HG03103 (cell line): Measurements from ENCODE around the gene MYOM3.

Source experiments
- ATAC-seq: cut with Tn5 transposase; IDR thresholded peaks from one replicate; pipeline ENCODE4 v1.9.1; 2021; ENCODE audit warnings: low read depth; ENCODE audit not compliant: unreplicated experiment

The MYOM3 gene

DNA sequence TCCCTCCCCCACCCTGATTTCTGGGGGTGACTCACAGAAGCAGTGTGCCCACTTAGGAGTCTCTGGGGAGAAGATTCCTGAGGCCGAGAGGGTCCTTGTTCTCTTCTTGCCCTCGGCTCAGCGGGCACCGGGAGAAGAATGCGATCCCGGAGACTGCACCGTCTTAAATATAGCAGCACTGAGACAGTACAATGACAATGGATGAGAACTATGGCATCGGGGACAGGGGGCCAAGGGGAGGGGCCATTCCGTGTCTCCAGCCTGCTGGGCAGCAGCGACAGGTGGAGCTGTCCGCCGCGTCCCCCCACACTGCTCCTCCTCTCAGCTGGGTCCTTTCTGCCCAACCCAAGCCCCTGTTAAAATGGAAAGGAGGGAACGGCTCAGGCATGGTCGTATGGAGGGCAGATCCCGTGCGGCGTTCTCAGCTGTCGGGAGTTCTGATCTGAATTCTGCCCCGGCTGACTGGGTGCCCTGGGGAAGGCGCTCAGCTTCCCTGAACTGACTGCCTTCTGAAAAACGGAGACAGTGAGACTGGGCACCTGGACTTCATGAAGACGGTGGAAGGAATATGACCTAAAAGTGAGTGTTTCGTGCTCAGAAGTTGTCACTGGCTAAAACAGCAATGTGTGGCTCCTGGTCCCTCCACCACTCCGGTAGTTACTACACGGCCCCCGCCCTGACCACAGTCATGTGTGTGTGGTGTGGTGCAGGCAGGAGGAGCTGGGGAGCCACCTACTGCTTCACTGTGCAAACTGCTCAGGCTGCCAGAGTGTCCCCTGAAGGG, at the start of gene MYOM3:
Gene MYOM3 (minus strand): TSS at position 140 of the 784 bp plus-strand sequence. CDS start 3,499 bp downstream, outside the sequence.
- no peak for ATAC-seq

DNA sequence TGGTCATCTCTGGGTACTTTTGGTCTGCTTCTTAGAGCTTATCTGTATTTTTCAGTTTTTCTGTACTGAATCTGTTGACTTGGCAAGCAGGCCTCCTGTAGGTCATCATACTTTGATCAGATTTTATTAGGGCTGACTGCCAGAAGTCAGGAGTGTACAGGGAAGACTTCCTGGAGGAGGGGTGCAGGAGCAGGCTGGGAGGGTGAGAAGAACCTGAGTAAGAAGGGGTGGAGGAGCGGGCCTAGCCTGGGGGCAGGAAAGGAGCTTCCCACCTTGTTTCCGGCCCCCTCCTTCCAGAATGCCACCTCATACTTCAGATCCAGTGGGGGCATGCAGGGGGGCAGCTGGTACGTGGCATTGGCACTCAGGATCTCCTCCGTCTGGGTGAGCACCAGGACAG, 49.3 kb upstream of the MYOM3 start:
- no peak for ATAC-seq

DNA sequence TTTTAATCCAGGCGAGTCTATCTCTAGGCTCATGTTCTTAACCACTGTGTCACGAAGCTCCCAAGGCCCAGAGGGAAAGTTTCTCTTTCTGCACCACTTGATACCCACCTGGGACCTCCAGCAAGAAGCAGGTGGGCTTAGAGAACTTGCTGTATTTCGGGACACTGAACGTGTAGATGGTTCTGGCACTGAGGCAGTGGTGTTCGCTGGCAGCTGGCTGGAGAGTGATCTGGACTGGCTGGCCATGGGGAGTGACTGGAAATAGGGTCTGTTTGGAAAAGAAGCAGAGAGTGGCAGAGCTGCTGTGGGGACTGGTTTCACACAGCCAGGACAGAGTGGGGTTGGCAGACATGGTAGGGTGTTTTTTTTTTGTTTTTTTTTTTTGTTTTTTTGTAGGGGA, 47.4 kb upstream of the MYOM3 start:
- ATAC-seq, result no peak

DNA sequence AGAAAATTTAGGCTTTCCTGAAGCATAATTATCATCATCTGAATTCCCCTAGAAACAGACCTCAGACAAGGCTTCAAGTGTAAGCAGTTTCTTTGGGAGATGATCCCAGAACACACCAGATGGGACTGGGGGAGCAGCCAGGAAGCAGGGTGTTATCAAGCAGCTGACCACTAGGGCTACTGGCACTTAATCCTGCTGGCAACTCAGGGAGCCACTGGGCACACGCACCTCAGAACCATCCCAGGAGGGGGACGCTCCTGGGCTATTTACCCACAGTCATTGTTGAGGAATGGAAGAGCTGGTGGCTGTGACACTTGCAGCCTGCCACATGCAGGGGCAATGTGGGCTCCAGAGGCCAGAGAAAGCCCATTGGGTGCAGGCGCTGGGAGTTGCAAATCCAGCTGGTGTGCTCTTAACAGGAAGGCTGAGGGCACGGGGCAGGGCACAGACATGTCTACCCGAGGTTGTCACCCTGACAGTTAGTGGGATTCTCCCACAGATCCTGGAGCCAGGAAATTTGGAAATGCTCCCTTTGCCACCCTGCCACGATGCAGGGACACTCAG, 46.1 kb upstream of the MYOM3 start:
- no peak for ATAC-seq

DNA sequence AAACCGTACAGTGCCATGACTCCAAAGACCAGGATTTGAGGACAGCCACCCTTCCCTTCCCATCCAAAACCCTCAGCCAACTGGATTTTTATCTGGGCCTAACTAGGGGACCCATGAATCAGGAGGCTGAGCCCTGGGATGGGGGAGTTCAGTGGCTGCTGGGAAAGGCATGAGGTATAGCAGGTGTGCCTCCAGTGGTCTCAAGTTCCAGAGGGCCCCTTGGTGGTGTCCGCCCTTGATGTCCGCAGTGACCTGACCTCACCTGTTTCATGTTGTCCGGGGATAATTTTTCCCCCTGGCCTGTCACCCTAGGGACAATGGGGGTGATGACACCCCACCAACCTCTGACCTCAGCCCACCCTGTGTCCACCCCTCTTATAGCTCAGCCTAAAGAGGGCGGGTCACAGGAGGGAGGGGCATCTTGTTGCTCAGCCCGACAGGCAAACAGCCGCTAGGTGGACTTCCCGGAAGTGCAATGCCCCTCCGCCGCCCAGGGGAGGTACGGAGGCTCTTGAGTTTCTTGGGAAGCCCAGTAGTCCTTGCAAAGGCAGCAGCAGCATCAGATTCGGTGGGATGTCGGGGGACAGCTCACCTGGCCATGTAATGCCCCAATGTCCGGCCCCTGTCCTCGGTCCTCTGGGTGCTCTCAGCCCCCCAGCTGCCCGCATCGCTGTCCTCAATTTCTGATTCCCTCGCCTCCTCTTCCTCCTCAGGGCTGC, 44.8 kb upstream of the MYOM3 start:
- ATAC-seq, result no peak

DNA sequence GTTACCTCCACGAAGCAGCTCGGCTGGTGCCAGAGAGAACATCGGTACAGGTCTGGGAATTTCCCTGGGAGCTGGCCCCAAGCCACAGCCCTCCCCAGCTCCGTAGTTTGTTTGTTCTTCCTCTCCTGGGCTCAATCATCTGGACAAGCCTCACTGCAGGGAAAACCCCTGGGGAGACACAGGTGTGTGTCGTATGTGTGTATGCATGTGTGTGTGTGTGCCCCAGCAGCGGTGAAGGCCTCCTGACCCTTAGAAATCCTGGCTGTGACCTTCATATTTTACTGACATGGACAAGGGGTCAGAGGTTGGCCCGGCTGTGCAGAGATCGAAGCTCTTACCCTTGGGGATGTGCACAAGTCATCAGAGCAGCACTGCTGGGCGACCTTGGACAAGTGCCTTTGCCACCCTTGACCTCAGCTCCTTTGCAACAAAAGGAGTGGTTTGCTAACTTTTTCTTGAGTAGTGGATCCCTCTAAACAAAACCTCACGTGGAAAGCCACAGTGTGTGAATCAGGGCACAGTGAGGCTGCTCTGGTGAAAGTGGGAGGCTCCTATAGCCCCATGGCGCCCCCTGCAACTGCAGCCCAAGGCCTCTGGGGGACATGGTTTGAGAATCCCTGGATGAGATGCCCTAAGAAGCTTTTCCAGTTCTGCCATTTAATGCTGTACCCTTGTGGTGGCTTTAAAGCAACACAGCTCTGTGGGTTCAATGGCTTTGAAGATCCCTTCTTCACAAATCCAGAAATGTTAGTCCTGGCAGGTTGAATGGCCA, 43.3 kb upstream of the MYOM3 start:
- ATAC-seq, result no peak

DNA sequence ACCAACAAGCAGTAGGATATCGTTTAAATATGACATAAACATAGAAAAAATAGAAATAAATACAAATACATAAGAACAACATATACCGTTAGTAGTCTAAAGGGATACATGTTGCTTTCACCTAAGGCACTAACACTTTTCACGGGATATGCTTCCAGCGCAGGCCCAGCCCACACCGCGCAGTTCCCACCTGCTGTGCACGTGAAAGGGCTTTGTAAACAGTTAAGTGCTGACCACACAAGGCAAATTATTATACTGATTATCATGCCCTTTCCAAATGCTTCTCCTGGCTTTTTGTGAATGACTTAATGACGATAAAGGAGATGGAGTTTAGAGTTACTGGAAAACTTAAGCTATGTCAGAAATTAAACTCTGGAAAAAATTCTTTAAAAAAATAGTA, 42.3 kb upstream of the MYOM3 start:
- ATAC-seq, result no peak

DNA sequence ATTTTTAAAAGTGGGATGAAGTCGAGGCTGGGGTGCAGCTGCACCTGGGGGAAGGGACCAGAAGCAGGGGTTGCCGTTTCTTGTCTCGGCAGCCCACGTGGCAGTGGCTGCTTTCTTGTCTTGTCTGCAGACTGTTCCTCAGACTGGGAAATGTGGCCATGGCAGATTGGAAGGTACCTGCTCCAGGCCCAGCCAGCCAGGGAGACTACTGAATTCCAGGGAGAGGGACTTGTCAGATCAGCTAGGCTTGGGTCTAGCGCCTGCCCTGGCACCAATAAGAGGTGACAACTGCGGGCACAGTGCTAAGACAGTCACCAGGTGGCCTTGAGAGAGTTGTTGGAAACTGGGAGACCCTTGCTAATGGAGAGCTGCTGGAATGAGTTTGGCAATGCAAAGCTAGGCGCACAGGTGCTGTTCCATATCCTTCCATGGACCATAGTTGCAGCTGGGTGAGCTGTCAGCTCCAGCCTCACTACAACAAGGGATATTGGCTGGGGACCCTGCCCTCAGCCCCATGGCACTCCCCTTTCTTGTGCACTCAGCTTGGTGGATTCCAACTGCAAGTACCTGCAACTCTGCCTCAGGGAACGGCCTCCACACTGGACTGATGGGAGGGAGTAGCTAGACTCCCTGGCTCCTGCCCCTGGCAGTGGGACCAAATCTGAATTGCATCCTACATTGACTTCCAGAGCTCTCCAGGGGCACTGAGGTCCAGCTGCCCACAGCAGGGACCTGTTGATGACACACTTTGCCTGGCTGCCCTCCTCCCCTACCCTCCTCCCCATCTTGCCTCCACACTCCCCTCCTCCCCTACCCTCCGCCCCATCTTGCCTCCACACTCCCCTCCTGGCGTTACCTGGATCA, 40.9 kb upstream of the MYOM3 start:
- ATAC-seq, result no peak

DNA sequence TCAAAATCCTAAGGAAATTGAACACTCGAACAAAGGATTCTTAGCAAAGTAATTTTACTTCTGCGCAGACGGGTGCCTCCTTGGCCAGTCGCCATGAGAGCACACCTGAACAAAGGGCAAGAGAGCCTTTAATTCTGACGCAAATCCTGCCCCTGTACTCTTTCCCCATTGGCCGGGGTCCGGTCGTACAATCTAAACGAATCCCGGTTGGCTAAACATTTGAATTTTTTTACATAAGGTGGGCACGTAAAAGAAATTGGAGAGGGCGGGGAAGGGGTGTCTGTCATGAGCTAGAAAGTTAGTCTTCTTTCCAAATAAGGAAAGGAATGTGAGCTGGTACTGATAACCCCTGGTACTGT, 39.2 kb upstream of the MYOM3 start:
- ATAC-seq, result no peak

DNA sequence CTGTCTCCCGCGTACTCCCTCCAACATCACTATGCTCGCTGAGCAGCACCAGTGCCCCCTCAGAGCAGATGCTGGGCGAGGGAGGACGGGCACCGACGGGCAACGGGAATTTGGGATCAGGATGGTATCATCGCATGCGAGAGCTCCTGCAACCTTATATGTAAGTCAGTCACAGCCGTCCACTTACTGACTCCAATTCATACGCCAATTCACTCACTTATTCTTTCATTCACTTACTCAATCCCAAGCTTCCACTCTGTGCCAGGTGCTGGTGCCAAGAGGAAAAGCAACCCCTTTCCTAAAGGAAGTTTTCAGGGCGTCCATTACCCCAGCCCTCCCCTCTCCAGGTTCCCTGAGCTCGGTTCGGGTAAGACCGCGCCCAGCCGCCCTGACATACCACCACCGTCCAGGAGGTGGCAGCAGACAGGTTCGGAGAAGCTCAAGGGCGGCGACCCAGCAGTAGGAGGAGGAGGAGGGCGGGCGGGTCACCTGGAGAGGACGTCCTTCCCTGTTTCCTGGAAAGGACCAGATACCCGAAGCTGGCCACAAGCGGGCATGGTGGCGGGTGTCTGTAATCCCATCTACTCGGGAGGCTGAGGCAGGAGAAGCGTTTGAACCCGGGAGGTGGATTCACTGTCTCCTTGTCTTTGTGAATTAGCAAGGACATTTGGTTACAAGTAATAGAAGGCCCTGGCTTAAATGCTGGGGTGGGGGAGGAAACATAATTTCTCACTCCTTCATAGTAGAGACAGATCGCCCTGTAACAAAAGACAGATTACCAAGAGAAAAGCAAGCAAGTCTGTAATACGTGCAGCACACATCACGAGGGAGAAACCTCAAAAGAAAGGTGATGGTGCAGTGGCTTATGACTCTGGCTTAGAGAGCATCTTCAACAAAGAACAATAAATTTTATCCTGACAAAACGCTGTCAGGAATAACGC, 38.6 kb upstream of the MYOM3 start:
- no peak for ATAC-seq

DNA sequence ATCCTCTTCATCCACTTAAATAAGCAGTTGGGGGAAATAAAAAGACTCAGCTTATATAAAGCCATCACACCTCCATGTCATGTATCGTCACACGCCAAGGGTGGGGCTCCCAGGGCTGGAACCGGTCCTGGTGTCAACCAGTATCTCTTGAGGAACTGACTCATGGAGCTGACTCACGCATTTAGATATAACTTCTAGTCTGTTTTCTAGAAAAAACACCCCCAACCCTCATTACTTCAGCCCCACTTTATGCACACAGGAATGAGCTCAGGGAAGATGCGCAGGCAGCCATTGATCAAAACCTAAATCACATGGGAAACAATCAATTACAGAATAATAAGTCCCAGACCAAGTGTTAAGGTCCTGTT, 37.9 kb upstream of the MYOM3 start:
- ATAC-seq, result no peak

DNA sequence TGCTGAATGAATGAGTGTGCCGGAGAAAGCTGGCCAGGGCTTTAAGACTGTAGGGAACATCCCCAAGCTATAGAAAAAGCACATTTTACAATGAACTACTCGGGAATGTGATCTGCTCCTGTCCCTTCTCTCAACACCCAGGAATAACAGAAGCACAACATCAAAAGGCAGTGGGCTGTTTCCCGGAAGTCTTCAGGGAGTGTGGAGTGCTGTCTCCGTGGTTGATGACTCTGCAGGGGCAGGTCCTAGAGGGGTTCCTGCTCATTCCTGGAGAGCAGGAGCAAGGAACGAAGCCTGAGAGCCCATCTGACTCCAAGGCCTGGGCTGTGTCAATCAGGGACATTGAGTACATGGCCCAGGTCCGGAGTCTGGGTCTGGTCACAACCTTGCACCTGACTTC, 35.9 kb upstream of the MYOM3 start:
- no peak for ATAC-seq

DNA sequence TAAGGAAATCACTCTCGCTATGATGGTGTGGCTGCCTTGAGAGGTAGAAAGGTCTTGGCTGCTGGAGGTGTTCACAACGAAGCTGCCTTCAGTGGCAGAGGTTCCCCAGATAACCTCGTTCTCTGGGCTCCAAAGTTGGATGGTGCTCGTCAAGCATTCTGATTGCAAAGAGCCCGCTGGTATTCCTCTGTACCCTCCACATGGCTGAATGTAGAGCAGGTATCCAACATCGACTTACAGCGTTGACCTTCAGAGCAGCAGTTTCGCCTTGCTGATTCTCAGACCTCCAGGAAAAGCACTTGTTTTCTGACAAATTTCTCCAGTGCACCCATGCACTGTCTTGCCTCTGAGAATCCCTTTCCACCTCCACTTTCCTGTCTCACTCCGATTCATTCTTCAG, 35.3 kb upstream of the MYOM3 start:
- ATAC-seq, result no peak

DNA sequence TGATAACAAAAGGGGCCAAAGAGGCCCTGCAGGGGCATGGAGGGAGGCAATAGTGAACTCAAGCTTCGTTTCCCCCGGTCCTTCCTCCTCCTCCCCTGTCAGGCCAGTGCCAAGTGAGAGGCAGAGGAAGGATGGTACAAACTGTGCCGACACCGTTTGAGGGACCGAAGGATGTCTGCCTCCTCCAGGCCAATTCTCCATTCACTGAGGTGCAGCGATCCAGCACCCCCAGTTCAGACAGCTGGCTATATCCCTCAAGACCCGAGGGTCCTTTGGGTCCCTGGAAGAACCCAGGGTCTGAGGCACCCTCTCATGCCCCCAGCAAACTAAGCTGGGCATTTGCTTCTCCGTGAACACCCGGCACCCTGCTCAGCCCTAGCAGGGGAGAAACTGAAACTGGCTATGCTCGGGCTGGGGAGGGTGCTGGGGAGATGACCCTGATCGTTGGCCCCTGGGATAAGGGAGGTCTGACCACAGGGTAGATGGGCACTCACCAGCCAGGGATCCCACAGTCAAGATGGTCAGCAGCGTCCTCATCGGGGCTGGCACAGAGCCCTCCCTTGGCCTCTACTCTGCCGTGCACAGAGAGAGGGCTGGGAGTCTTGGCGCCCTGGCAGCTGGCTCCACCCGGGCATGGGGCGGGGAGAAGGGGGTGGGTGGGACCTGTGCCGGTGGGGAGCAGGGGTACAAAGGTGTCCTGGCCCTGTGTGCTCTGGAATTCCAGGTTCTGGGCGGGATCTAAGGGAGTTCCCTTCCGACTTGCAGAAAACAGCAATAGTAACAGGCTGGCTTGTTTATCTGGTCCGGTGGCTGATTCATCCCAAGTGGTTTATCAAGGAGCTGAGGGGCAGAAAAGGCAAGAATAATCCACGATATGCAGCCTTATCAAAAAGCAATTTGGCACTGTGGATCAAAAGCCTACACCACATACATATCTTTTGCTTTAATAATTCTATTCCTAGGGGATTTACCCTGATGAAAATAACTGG, 30.9 kb upstream of the MYOM3 start, which contains the start of gene IL22RA1:
Gene IL22RA1 (minus strand): TSS at position 595 of the 989 bp plus-strand sequence. CDS start 58 bp downstream, at position 537.
- ATAC-seq, result no peak

DNA sequence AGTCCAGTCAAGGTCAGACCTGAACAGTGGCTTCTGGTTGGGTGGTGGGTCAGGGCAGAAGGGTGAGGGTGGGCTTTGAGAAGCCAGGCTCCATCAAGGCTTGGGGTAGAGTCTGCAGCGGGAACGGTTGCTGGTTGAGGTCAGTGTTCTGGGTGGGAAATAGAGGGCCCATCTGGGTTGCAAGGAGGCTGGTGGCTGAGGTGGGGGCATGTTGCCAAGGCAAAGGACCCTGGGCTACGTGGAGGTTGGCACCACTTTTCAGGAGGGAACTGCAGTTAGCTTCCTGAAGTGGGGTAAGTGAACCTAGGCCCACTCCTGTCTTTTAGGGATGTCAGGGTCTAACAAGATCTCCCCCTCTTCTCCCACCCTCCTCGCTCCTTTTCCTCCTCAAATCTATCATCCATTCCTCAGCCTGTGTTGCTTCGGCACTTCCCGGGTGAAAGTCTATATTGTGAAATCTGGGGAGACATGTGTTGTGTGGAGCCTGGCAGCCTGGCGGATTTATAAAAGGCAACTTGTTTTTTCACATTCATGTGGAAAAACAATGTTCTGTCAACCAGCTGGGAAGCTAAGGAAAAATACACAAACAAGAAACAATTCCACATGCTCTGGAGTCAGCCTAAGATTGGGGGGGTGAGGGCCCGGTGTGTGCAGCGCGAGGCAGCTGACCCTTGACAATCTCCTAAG, 29.5 kb upstream of the MYOM3 start:
- no peak for ATAC-seq

DNA sequence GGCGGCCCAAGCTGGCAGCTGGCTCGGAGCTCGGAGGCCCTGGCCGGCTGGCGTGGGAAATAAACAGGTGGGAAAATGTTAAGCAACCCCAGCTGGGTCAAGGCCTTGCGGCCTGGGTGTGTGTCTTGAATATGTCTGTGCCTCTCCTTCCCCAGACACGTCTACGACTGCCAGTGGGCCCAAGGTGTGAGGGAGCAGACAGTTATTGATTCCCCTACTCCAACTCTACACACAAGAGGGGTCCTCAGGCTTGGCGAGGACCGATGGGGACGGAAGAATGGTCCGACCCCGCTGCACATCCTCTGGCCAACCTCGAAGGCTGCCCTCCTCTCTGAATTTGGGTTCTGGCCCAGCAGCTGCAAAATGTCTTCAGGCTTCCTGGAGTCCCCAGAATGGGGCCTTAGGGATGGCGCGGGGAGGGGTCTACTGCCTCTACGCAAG, 28.8 kb upstream of the MYOM3 start:
- no peak for ATAC-seq

DNA sequence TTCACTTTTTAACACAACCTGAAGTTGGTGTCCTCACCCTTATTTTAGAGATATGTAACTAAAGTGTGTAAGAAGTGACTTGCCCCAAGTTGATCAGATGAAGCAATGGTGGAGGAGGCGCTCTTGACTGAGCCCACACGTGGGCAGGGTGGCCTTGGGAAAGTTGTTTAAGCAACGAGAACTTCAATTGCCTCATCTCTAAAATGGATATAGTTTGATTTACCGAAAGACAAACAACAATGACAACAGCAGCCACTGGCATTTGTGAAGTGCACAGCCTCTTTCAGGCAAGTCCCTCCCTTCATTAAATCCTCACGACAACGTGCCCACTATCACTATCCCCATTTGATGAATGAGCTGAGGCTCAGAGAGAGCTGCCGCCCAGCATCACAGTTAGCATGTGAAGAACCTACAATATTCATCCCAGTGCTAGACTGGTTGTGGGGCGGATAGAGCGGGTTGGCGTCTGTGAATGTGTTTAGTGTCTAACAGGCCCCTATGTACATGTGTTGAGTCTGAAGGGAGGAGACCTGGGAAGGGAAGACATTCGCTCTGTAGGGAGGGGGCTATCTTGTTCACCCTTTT, 28.0 kb upstream of the MYOM3 start:
- ATAC-seq, result no peak
